Heart left ventricle (tissue), 16 donors: ENCODE measurements around the gene CCDC9. TPM values are rescaled to one million over a fixed set of nuclear protein-coding genes. Genes with fewer than 3 reads are reported as not detected.

Source experiments
- ATAC-seq, 4 donors: fragments of 200-7000 bp; cut with Tn5 transposase; one replicate each; pipeline ENCODE4 v1.9.1; 2020 to 2022; ENCODE audit warnings: moderate library complexity in 4 of 4, mild to moderate bottlenecking in 3 of 4, moderate number of reproducible peaks in 1 of 4
- DNase-seq, 5 donors: peaks; one replicate each; pipeline ENCODE4 v3.0.0-alpha.2; 2020
- H3K27ac ChIP-seq, 12 donors: fragments of 200-600 bp; sonication (generic) in 4 of 12; one replicate each; pipeline versions ENCODE4 v1.5.0 to v1.8.0; 2016 to 2022; ENCODE audit warnings: mild to moderate bottlenecking in 2 of 12
- H3K27me3 ChIP-seq, 9 donors: fragments of 200-600 bp; sonication (generic) in 2 of 9; one replicate each; pipeline versions ENCODE4 v1.5.1 to v1.8.0; 2016 to 2022; ENCODE audit warnings: mild to moderate bottlenecking in 3 of 9
- H3K36me3 ChIP-seq, 9 donors: fragments of 200-600 bp; sonication (generic) in 2 of 9; one replicate each; pipeline versions ENCODE4 v1.5.0 to v1.8.0; 2018 to 2022; ENCODE audit warnings: mild to moderate bottlenecking in 2 of 9
- H3K4me1 ChIP-seq, 12 donors: fragments of 200-600 bp; sonication (generic) in 4 of 12; one replicate each; pipeline versions ENCODE4 v1.5.0 to v1.8.0; 2016 to 2022; ENCODE audit warnings: mild to moderate bottlenecking in 3 of 12
- H3K4me3 ChIP-seq, 12 donors: fragments of 200-600 bp; sonication (generic) in 4 of 12; one replicate each; pipeline versions ENCODE4 v1.5.0 to v1.8.0; 2017 to 2022; ENCODE audit warnings: mild to moderate bottlenecking in 9 of 12, moderate library complexity in 4 of 12
- H3K9me3 ChIP-seq, 12 donors: fragments of 200-600 bp; sonication (generic) in 4 of 12; one replicate each; pipeline versions ENCODE4 v1.5.0 to v1.8.0; 2016 to 2022; ENCODE audit warnings: mild to moderate bottlenecking in 1 of 12
- CTCF ChIP-seq, 12 donors: fragments of 200-600 bp; sonication (generic) in 4 of 12; IDR thresholded peaks; one replicate each; pipeline versions ENCODE4 v1.5.0 to v1.8.0; 2018 to 2022; ENCODE audit warnings: antibody characterized with exemption in 12 of 12, mild to moderate bottlenecking in 5 of 12
- POLR2A ChIP-seq, 2 donors: fragments of 450-650 bp; IDR thresholded peaks; one replicate each; pipeline ENCODE4 v1.6.1; 2017; ENCODE audit warnings: antibody characterized with exemption in 2 of 2, mild to moderate bottlenecking in 2 of 2, moderate library complexity in 2 of 2
- WGBS, 4 donors: extraction: QIAGEN DNeasy Blood & Tissue Kit in 2 of 4; methylation state at CpG; one replicate each; pipeline versions ENCODE4 v1.1.5 to v1.1.7; 2013 to 2018; 5-methylcytosine and 5-hydroxymethylcytosine counted together
- intact Hi-C, 10 donors: fragments of 100-400 bp; cut with DNase I; formaldehyde crosslinking; loops; one replicate each; pipeline versions ENCODE4 v1.11.1 to v1.14.2; 2022
- polyA plus RNA-seq, 2 donors: library from polyadenylated mRNA; stranded (reverse); fragments of 200-250 nt; gene quantifications; one replicate each; pipeline ENCODE4 v1.2.3, GENCODE V29; 2013
- total RNA-seq, 9 donors: library from RNA; depleted of rRNA in 2 of 9; stranded (reverse); fragments of >200 nt in 2 of 9; fragmentation: NEBNext Ultra II Directional in 3 of 9; extraction: Animal tissue kit (Norgen Biotek cat#: 25700) in 3 of 9; gene quantifications; one replicate each; pipeline versions ENCODE4 v1.1.0 to v1.2.4, GENCODE V29; 2016 to 2023
- donor health status: ischemic (EF 13 %, LVEDD 7.1; RV severe dilation, severe dysfunction).
- donor health status: healthy with polysubstance abuse.
- donor health status: DM: no; HTN: yes; CAD: no.
- donor health status: DM: no; HTN: no; CAD: no.
- donor health status: ischemic (EF 25% LVEDD 6.9; RV normal size, moderate dysfunction).
- donor health status: ischemic (EF 25% LVEDD 5.7; RV mildly dilated, moderate dysfunction).
- donor health status: healthy.
- donor health status: DM: yes; HTN: yes; CAD: no.
- donor health status: ischemic (EF 35%, LVEDD 5.7; RV mildly dilated, moderate dysfunction).
- donor health status: nonischemic (EF 11% LVEDD 7.7; RV severe dilation, severe dysfunction).
- donor health status: DM: yes; HTN: yes; CAD: no.
- donor health status: PGD.
- donor health status: ischemic (EF 29% LVEDD 5.4; RV normal size, mild dysfunction).
- donor health status: nonischemic (EF 23%, LVEDD 6.1; RV moderate dilation, normal function).

Gene CCDC9
- total and polyA plus RNA-seq, 11 donors: 6.7 to 33.3 (median 15.5) TPM

- Histone ChIP-seq H3K36me3 (peaks cover 0 to 47% (median 36%) of the 10 kb centered on the region in 9 donors), H3K4me3 (no peak overlapping the region), H3K9me3 (no peaks in the 10 kb centered on the region), H3K27ac (peak overlapping the region in 11 of 12 donors; percentile 24 to 72 (median 53)), H3K27me3 (no peaks in the 10 kb centered on the region), H3K4me1 (peaks cover 0 to 24% (median 10%) of the 10 kb centered on the region in 12 donors)
- intact Hi-C loops: loop anchor here in 8 of 10 donors (1.0 to 5.0 kb wide), 6 partner anchors 16 to 64 kb away; no protein-coding TSS in a partner anchor
- TF ChIP-seq POLR2A (IDR thresholded peaks at IDR 0.05) (no peak), CTCF (IDR thresholded peaks at IDR 0.05) (peak; percentile 68 to 91 (median 82))
- peak; percentile 65 to 81 (median 75) for DNase-seq
- 31 to 38% (median 35%) methylated on average over 19 of the region's 19 CpGs for WGBS, 4 donors
- ATAC-seq: peak; percentile 30 to 72 (median 64)
Observed at GRCh38 chr19:47210689-47211316, 45.5 kb upstream of the CCDC9 start.

GRCh38 chr19:47215581-47215980 is 40.7 kb upstream of the CCDC9 start:
- WGBS, 4 donors: 89 to 99% (median 97%) methylated on average over 5 of the region's 5 CpGs
- DNase-seq (no peak), ATAC-seq (no peak)
- peaks cover 0 to 6% (median 5%) of the 10 kb centered on the region in 12 donors for H3K4me1 ChIP-seq
- intact Hi-C loops: no loop called here
- TF ChIP-seq CTCF (IDR thresholded peaks at IDR 0.05) (no peak), POLR2A (IDR thresholded peaks at IDR 0.05) (no peak)
- H3K4me3 ChIP-seq: no peak overlapping the region
- H3K36me3 ChIP-seq: peaks cover 0 to 9% (median 3%) of the 10 kb centered on the region in 9 donors
- H3K27ac ChIP-seq: no peak overlapping the region
- no peaks in the 10 kb centered on the region for H3K9me3 ChIP-seq
- no peaks in the 10 kb centered on the region for H3K27me3 ChIP-seq

GRCh38 chr19:47221080-47221841 is 35.1 kb upstream of the CCDC9 start:
- DNase-seq (no peak), ATAC-seq (no peak)
- Histone ChIP-seq H3K9me3 (no peaks in the 10 kb centered on the region), H3K27me3 (no peaks in the 10 kb centered on the region), H3K36me3 (peaks cover 0 to 56% (median 30%) of the 10 kb centered on the region in 9 donors), H3K4me3 (no peak overlapping the region), H3K4me1 (peaks cover 0 to 7% (median 5%) of the 10 kb centered on the region in 12 donors), H3K27ac (no peak overlapping the region)
- intact Hi-C loops: no loop called here
- TF ChIP-seq POLR2A (IDR thresholded peaks at IDR 0.05) (no peak), CTCF (IDR thresholded peaks at IDR 0.05) (no peak)
- WGBS, 4 donors: 80 to 89% (median 84%) methylated on average over 26 to 33 of the region's 33 CpGs

GRCh38 chr19:47221890-47222289 is 34.4 kb upstream of the CCDC9 start:
- Histone ChIP-seq H3K27me3 (no peaks in the 10 kb centered on the region), H3K4me1 (peaks cover 0 to 13% (median 9%) of the 10 kb centered on the region in 12 donors), H3K9me3 (no peaks in the 10 kb centered on the region), H3K27ac (no peak overlapping the region), H3K4me3 (no peak overlapping the region), H3K36me3 (peaks cover 0 to 56% (median 30%) of the 10 kb centered on the region in 9 donors)
- 89 to 93% (median 91%) methylated on average over 11 of the region's 11 CpGs for WGBS, 4 donors
- intact Hi-C loops: no loop called here
- TF ChIP-seq CTCF (IDR thresholded peaks at IDR 0.05) (no peak), POLR2A (IDR thresholded peaks at IDR 0.05) (no peak)
- no peak for DNase-seq
- no peak for ATAC-seq
